T1000 (cell line): ENCODE results near the gene GATM.
"Not testable (repeated sequence)": the region's sequence is repeated elsewhere in the genome, so short reads cannot be mapped to it uniquely, and the experiment has no call there.

Source experiments
- DNase-seq: peaks from one replicate; lab custom pipeline; 2025; ENCODE audit warnings: mixed read lengths; lab: John Stamatoyannopoulos, UW

GATM gene

GRCh38 chr15:45354711-45355110 lies 23.6 kb downstream of the GATM start:
- no peak for DNase-seq

- no peak for DNase-seq
Observed at GRCh38 chr15:45351227-45351626, 27.1 kb downstream of the GATM start.

GRCh38 chr15:45349623-45350022 lies 28.7 kb downstream of the GATM start:
- DNase-seq, result no peak

GRCh38 chr15:45347989-45348388 lies 30.4 kb downstream of the GATM start:
- no peak for DNase-seq

GRCh38 chr15:45347033-45347432 lies 31.3 kb downstream of the GATM start:
- no peak for DNase-seq

GRCh38 chr15:45346381-45346780 lies 32.0 kb downstream of the GATM start:
- DNase-seq, result no peak

GRCh38 chr15:45343258-45343860 lies 35.0 kb downstream of the GATM start:
- no peak for DNase-seq

GRCh38 chr15:45341790-45342189 lies 36.6 kb downstream of the GATM start:
- DNase-seq, result no peak

- DNase-seq, result no peak
Observed at GRCh38 chr15:45340429-45340828, 37.9 kb downstream of the GATM start.

GRCh38 chr15:45338417-45338816 lies 39.9 kb downstream of the GATM start:
- DNase-seq, result no peak

GRCh38 chr15:45337224-45337623 lies 41.1 kb downstream of the GATM start:
- DNase-seq, result no peak

GRCh38 chr15:45333550-45333949 lies 44.8 kb downstream of the GATM start:
- DNase-seq, result no peak

- DNase-seq, result no peak
Observed at GRCh38 chr15:45332694-45333093, 45.6 kb downstream of the GATM start.

- no peak for DNase-seq
Observed at GRCh38 chr15:45331972-45332371, 46.4 kb downstream of the GATM start.

GRCh38 chr15:45328663-45329062 lies 49.7 kb downstream of the GATM start:
- no peak for DNase-seq

- DNase-seq, result no peak
Observed at GRCh38 chr15:45326741-45327140, 51.6 kb downstream of the GATM start.

GRCh38 chr15:45326280-45326679 lies 52.1 kb downstream of the GATM start:
- DNase-seq, result no peak

- no peak for DNase-seq
Observed at GRCh38 chr15:45320581-45321205, 57.7 kb downstream of the GATM start.

GRCh38 chr15:45319472-45320214 lies 58.7 kb downstream of the GATM start:
- no peak for DNase-seq

GRCh38 chr15:45314960-45315359 lies 63.4 kb downstream of the GATM start:
- DNase-seq, result no peak

- not testable (repeated sequence) for DNase-seq
Observed at GRCh38 chr15:45314117-45314516, 64.2 kb downstream of the GATM start.
